ENCODE results near the gene RASAL3.
A peak's percentile ranks its signal among the peaks of the same experiment; 100 is the strongest.
"Not testable (repeated sequence)": the region's sequence is repeated elsewhere in the genome, so short reads cannot be mapped to it uniquely, and the experiment has no call there.

Gene RASAL3

DNA sequence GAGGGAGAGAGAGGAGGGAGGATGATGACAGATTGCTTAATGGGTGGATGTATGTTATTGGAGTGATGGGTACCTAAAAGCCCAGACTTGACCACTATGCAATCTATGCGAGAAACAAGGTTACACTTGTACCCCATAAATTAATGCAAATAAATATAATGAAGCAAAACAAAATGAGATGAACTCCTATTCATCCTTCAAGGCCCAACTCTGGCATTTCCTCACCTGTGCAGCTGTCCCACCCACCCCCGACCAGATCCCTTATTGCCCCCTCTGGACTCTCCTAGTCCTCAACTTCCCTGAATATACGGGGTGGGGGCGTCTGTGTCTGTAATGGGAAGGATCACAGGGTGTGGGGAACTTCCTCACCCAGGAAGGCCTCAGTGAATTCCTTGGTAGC, 10.8 kb upstream of the RASAL3 start:
- DNase-seq (ENCODE audit: low read depth in 1 of 2, low spot score in 1 of 2) = no peak

DNA sequence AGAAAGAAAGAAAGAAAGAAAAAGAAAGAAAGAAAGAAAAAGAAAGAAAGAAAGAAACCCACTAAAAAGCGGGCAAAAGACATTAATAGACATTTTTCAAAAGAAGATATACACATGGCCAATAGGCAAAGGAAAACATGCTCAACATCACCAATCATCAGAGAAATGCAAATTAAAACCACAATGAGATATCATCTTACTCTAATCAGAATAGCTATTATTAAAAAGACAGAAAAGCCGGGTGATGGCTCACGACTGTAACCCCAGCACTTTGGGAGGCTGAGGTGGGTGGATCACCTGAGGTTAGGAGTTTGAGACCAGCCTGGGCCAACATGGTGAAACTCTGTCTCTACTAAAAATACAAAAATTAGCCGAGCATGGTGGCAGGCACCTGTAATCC, 9.5 kb upstream of the RASAL3 start:
- DNase-seq (ENCODE audit: low read depth in 1 of 2, low spot score in 1 of 2) = not testable (repeated sequence)

DNA sequence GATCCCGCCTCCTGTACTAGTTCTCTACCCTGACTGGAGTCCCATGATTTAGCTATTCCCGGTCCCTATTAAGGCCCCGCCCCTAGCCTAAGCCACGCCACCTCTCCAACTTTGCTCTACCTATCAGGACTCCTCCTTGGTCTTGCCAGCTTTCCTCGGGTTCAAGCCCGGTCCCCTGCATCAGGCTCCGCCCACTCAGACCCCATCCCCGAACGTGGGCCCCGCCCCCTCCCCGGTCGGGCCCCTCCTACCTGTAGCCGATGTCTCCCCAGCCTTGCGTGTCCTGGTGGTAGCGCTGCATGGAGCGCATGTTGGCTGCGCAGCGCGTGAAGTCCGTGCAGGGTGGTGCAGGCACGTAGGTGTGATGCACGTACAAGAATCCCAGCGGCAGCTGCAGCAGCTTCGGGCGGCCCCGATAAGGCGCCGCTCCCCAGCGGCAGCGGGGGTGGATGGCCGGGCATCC, 7.3 kb upstream of the RASAL3 start:
- no peak for DNase-seq (ENCODE audit: low read depth in 1 of 2, low spot score in 1 of 2)

GRCh38 chr19:15469513-15470297, 5.4 kb upstream of the RASAL3 start:
- DNase-seq (ENCODE audit: low read depth in 1 of 2, low spot score in 1 of 2) = no peak

GRCh38 chr19:15468675-15469512, 4.5 kb upstream of the RASAL3 start:
- no peak for DNase-seq (ENCODE audit: low read depth in 1 of 2, low spot score in 1 of 2)

- no peak for DNase-seq (ENCODE audit: low read depth in 1 of 2, low spot score in 1 of 2)
These were observed 3.4 kb upstream of the RASAL3 start for GRCh38 chr19:15467734-15468214.

DNA sequence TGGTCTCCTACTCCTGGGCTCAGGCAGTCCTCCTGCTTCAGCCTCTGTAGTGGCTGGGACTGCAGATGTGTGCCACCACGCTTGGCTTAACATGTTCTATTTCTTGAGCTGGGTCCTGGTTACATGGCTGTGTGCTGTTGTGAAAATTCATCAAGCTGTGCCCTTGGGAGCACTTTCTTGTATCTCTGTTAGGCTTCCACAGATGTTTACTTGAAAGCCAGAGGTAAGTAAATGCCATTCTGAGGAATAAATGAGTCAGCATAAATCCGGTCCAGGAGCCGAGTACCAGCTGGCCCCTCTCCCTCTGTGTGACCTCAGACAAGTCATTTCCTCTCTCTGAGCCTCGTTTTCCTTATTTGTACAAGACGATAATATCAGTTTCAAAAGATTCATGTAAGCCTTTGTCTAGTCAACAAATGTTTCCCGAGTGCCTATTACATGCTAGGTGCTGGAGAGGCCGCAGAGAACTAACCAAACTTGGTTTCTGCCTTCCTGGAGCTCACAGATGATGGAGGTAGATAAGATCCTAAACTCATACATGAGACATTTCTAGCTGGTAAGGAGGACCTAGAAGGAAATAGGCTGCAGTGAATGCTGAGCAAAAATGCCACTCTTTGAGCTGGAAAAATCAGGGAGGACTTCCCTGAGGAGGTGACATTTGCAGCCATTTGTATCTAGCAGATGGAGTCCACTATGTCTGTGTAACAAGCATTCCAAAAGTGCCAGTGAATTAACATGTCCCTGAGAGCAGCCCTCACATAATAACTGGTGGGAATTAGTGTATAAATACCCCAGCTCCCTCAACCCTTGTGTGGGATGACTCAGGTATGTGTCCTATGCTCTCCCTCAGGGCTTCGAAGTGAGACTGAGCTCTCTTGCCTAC, 2.7 kb upstream of the RASAL3 start:
- DNase-seq (ENCODE audit: low read depth in 1 of 2, low spot score in 1 of 2) = peak; percentile 19 to 45

- DNase-seq (ENCODE audit: low read depth in 1 of 2, low spot score in 1 of 2) = peak; percentile 59 to 69
These were observed 428 bp downstream of the RASAL3 start for GRCh38 chr19:15463861-15464371.

GRCh38 chr19:15461694-15462093, 2.6 kb downstream of the RASAL3 start:
- DNase-seq (ENCODE audit: low read depth in 1 of 2, low spot score in 1 of 2) = no peak

GRCh38 chr19:15457701-15458484, 6.5 kb downstream of the RASAL3 start:
- DNase-seq (ENCODE audit: low read depth in 1 of 2, low spot score in 1 of 2) = no peak

- no peak for DNase-seq (ENCODE audit: low read depth in 1 of 2, low spot score in 1 of 2)
These were observed 7.3 kb downstream of the RASAL3 start for GRCh38 chr19:15456871-15457700.

DNA sequence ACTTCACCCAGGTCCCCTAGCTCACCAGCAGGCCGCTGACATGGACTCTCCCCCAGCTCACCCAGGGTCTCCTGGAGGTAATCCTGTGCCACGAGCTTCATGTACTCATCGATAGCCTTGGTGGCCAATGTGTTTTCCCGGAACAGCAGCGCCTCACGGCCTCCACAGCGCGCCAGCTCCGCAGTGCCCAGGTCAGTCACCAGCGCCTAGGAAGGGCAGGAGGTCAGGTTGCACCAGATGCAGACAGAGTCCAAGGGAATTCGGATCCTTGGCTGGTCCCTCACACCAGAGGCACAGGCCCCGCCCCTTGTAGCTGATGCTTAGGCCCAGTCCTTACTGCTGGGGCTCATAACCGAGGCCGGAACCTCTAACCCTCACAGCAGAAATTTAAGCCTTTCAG, 7.9 kb downstream of the RASAL3 start:
- no peak for DNase-seq (ENCODE audit: low read depth in 1 of 2, low spot score in 1 of 2)

GRCh38 chr19:15455996-15456395, 8.3 kb downstream of the RASAL3 start:
- DNase-seq (ENCODE audit: low read depth in 1 of 2, low spot score in 1 of 2) = no peak

GRCh38 chr19:15453906-15454860, 10.2 kb downstream of the RASAL3 start:
- no peak for DNase-seq (ENCODE audit: low read depth in 1 of 2, low spot score in 1 of 2)

GRCh38 chr19:15453091-15453578, 11.2 kb downstream of the RASAL3 start:
- DNase-seq (ENCODE audit: low read depth in 1 of 2, low spot score in 1 of 2) = no peak

- DNase-seq (ENCODE audit: low read depth in 1 of 2, low spot score in 1 of 2) = no peak
These were observed 12.0 kb downstream of the RASAL3 start for GRCh38 chr19:15452111-15453047.

GRCh38 chr19:15450528-15450890, 13.8 kb downstream of the RASAL3 start:
- DNase-seq (ENCODE audit: low read depth in 1 of 2, low spot score in 1 of 2) = no peak

Measured in activated T-helper 1 cell treated with anti-CD3 and anti-CD28 coated beads, Interleukin-2, amount 50 U/mL, for 16 hours (primary cell).